Endothelial cell of umbilical vein (primary cell): Measurements from ENCODE around the gene KRT83. TPM values are rescaled to one million over a fixed set of nuclear protein-coding genes. Genes with fewer than 3 reads are reported as not detected.
"Not testable (repeated sequence)": the region's sequence is repeated elsewhere in the genome, so short reads cannot be mapped to it uniquely, and the experiment has no call there.

ENCODE experiments used
- BruUV-seq: library from RNA; stranded (reverse); fragments of 400-500 nt; replicated peaks from 2 replicates; lab custom pipeline; 2021; lab: Mats Ljungman, UMichigan
- CTCF ChIA-PET: fragments of 300-600, 350-600 bp; sonication (Branson Sonifier 250); formaldehyde crosslinking; loops from one replicate; lab custom pipeline; 2021; ENCODE audit warnings: antibody characterized with exemption, inconsistent platforms; lab: Charles Lee
- POLR2A ChIA-PET: fragments of 300-600, 350-600 bp; sonication (Branson Sonifier 250); formaldehyde crosslinking; loops from one replicate; lab custom pipeline; 2021; ENCODE audit warnings: antibody characterized with exemption, inconsistent platforms; lab: Charles Lee
- DNase-seq: peaks from one replicate; pipeline ENCODE4 v3.0.0-alpha.2; 2011; ENCODE audit warnings: low read depth, low spot score
- FAIRE-seq: peaks from 2 replicates; lab custom pipeline; 2011; peaks lifted over from hg19 to GRCh38; lab: Jason Lieb, UNC
- H2AFZ ChIP-seq: 2 replicates; pipeline ENCODE4 v1.6.0; 2012; ENCODE audit warnings: low read depth, low read length, control low read depth, inconsistent platforms
- H3K27ac ChIP-seq: 2 replicates; pipeline ENCODE4 v1.5.1; 2011; ENCODE audit warnings: low read depth, mild to moderate bottlenecking, control low read depth, low read length, moderate library complexity; ENCODE audit not compliant: insufficient read depth
- H3K27me3 ChIP-seq, 2 experiments: 2 replicates each; pipeline versions ENCODE4 v1.6.0 to v1.6.1; 2011; ENCODE audit warnings: low read length in 2 of 2, mixed read lengths in 1 of 2; ENCODE audit not compliant: control insufficient read depth in 2 of 2, insufficient read depth in 2 of 2
- H3K36me3 ChIP-seq, 2 experiments: 2 replicates in 1 of 2; 3 replicates in 1 of 2; pipeline ENCODE4 v1.5.1; 2011; ENCODE audit warnings: low read length in 2 of 2, mild to moderate bottlenecking in 1 of 2, moderate library complexity in 1 of 2; ENCODE audit not compliant: control insufficient read depth in 2 of 2, insufficient read depth in 2 of 2; ENCODE audit errors: extremely low read depth in 1 of 2
- H3K4me1 ChIP-seq: 3 replicates; pipeline ENCODE4 v1.5.1; 2011; ENCODE audit warnings: mild to moderate bottlenecking, low read length; ENCODE audit not compliant: control insufficient read depth, insufficient read depth; ENCODE audit errors: extremely low read depth
- H3K4me2 ChIP-seq: 2 replicates; pipeline ENCODE4 v1.6.1; 2011; ENCODE audit warnings: low read length, control low read depth, mixed read lengths; ENCODE audit not compliant: insufficient read depth
- H3K4me3 ChIP-seq, 3 experiments: fragments of 200-600 bp in 1 of 3; sonication (generic), shearing (Covaris generic) in 1 of 3; replicated peaks in 1 of 3; 2 replicates each; pipeline ENCODE4 v1.5.1; 2011 to 2016; ENCODE audit warnings: control low read depth in 3 of 3, low read length in 3 of 3, mild to moderate bottlenecking in 2 of 3, inconsistent platforms in 1 of 3, low read depth in 1 of 3, moderate library complexity in 1 of 3; ENCODE audit not compliant: insufficient read depth in 1 of 3
- H3K79me2 ChIP-seq: 2 replicates; pipeline ENCODE4 v1.6.0; 2012; ENCODE audit warnings: low read length, inconsistent platforms; ENCODE audit not compliant: control insufficient read depth, insufficient read depth
- H3K9ac ChIP-seq: replicated peaks from 2 replicates; pipeline ENCODE3; 2011; ENCODE audit warnings: low read length, control low read depth; ENCODE audit not compliant: insufficient read depth; ENCODE audit errors: extremely low read depth
- H3K9me1 ChIP-seq: replicated peaks from 3 replicates; pipeline ENCODE4 v1.6.0; 2011; ENCODE audit warnings: mild to moderate bottlenecking, low read length; ENCODE audit not compliant: control insufficient read depth, insufficient read depth; ENCODE audit errors: extremely low read depth
- H3K9me3 ChIP-seq: replicated peaks from 2 replicates; pipeline ENCODE4 v1.5.1; 2012; ENCODE audit warnings: low read length, inconsistent platforms; ENCODE audit not compliant: control insufficient read depth, insufficient read depth
- H4K20me1 ChIP-seq: replicated peaks from 2 replicates; pipeline ENCODE3; 2011; ENCODE audit warnings: mild to moderate bottlenecking, low read length; ENCODE audit not compliant: control insufficient read depth, insufficient read depth; ENCODE audit errors: extremely low read depth
- dilution Hi-C: fragments of 300-500 bp; cut with MboI; formaldehyde crosslinking; loops from one replicate; pipeline ENCODE4 v1.15.0; 2019; ENCODE audit warnings: low sequenced_read_pairs; ENCODE audit not compliant: extremely low pct_ligation_motif_present
- intact Hi-C: fragments of 100-400 bp; cut with micrococcal nuclease; formaldehyde crosslinking; loops from one replicate; pipeline ENCODE4 v1.10.0; 2022
- polyA plus RNA-seq, 4 experiments: library from polyadenylated mRNA; depleted of rRNA in 3 of 4; stranded (reverse) in 3 of 4; unstranded in 1 of 4; fragments of >200 nt; gene quantifications; 2 replicates each; pipeline versions ENCODE4 v1.2.1 to v1.2.3, GENCODE V29; 2011 to 2012; ENCODE audit warnings: missing spikeins in 1 of 4
- total RNA-seq: library from RNA; stranded (reverse); gene quantifications from 2 replicates; pipeline ENCODE4 v1.2.3, GENCODE V29; 2021

Gene KRT83
- total and polyA plus RNA-seq, 2 donors (not counting 3 experiments of a cell fraction or from before 2014, with no cell fraction given): not detected

DNA sequence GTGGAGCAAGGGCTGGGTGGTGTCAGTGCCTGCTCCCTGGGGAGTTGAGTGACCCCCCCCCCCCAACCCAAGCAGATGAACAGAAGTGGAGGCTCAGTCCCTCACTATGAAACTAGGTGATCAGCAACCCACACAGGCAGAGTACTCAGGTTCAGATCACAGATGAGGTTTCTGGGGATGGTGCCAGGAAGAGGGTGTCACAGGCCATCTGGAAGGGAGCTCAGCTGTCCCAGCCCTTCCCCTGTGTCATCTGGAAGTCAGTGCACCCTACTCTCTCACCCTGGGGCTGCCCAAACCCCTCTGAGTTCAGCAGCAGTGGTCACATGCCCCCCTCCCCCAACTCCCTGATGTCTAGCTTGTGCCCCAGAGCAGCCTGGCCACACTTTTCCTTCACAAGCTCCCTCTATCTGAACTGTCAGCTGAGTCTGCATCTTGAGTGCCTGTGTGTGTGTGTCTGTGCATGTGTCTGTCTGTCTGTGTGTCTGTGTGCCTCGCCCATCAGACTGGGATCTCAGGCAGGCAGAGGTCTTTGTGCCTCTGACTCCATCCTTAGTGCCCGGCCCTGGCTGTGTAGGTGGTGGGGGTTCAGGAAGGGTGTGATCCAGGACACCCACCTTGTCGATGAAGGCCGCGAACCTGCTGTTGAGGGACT lies 30.6 kb downstream of the KRT83 start:
- dilution Hi-C loops, H3K4me3 ChIP-seq, H3K4me1 ChIP-seq, BruUV-seq, CTCF ChIA-PET, H3K36me3 ChIP-seq, H3K79me2 ChIP-seq, POLR2A ChIA-PET, H3K27ac ChIP-seq, H3K9me3 ChIP-seq, H2AFZ ChIP-seq, H3K9ac ChIP-seq, H3K4me2 ChIP-seq, H4K20me1 ChIP-seq, FAIRE-seq, H3K9me1 ChIP-seq, DNase-seq: not testable (repeated sequence)
- intact Hi-C loops: loop anchor here (5.0 kb wide), 1 partner anchor 532 kb away; no protein-coding TSS in a partner anchor
- H3K27me3 ChIP-seq: peaks cover 20 to 31% of the 10 kb centered on the region in 2 experiments

DNA sequence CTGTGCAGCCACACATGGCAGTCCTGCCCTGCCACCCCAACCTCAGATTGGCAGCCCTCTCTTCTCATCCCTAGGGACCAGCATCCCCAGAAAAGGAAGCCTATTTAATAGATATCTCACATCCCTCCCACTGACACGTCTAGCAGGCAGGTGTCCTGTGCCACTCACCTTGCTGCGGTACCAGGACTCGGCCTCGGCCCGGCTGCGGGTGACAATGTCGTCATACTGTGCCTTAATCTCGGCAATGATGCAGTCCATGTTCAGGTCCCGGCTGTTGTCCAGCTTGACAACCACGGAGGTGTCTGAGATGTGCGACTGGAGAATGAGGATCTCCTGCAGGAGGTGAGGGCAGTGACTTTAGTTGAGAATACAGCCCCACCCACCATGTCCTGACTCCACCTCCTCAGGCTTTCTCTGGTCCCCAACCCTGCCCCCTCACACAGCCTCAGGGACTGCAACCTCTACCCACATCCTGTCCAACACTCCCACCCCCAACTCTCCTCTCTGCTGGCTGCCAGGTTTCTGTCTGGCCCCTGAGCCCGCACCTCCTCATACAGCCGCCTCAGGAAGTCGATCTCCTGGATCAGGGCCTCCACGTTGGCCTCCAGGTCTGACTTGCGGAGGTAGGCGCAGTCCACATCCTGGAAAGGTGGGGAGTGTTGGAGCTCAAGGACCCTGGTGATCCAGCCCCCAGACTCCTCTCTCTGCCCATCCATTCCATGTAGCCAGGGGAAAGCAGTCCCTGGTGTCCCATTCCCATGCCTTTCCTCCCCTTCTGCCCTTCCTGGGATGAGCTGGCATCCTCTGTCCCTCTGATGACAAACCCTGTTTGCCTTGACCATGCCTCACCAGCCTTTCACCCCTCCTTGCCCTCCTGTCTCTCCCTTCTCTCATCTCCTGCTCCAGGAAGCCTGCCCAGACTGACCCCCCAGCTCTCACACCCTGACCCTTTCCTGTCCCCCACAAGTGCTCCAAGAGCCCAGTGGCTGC lies 33.1 kb downstream of the KRT83 start:
- H3K79me2 ChIP-seq, POLR2A ChIA-PET, H2AFZ ChIP-seq, H3K9me1 ChIP-seq, H3K9ac ChIP-seq, H3K36me3 ChIP-seq, BruUV-seq, dilution Hi-C loops, H4K20me1 ChIP-seq, H3K4me1 ChIP-seq, DNase-seq, intact Hi-C loops, H3K4me2 ChIP-seq, H3K27ac ChIP-seq, H3K9me3 ChIP-seq, H3K4me3 ChIP-seq: not testable (repeated sequence)
- CTCF ChIA-PET: interaction anchor here (1.1 kb wide), 1 partner anchor 9 kb away, joined by 5 read pairs; no protein-coding TSS in a partner anchor
- peaks cover 11 to 15% of the 10 kb centered on the region in 2 experiments for H3K27me3 ChIP-seq
- FAIRE-seq: peak; percentile 21

DNA sequence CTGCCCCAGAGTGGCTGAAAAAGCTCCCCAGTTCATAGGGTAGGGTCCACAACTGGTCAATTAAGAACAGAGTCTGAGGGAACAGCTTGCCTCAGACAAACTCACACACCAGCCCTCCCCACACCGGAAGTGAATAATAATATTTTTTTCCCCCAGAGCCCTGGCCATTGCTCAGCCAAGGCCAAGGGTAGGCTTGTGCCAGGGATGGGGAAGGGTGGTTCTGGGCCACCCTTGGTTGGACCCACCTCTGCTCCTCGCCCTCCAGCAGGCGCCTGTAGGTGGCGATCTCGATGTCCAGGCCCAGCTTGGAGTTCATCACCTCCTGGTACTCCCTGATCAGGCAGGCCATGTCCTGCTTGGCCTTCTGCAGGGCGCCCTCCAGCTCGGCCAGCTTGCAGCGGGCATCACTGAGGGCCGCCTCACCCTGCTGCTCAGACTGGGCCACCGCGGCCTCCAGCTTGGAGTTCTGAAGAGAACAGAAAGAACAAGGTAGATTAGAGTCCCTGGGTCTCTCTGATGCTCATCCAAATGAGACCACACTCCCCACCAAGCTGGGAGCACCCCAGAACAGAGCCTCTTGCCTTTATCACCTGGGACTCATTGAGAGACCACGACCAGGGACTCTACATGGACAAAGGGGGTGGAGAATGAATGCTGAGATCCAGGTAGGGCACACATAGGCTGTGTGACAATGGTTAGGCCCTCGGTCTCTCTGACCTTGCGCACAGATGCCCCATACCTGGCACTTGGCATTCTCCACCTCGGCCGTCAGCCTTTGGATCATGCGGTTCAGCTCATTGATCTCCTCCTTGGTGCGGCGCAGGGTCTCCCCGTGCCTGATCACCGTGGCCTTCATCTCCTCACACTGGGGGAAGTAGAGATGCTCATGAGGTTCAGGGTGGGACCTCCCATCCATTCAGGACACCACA lies 34.1 kb downstream of the KRT83 start:
- H3K4me2 ChIP-seq, H3K4me3 ChIP-seq, H3K4me1 ChIP-seq, H4K20me1 ChIP-seq, H3K79me2 ChIP-seq, H3K9me1 ChIP-seq, H3K27ac ChIP-seq, BruUV-seq, H3K9me3 ChIP-seq, FAIRE-seq, H3K36me3 ChIP-seq, intact Hi-C loops, dilution Hi-C loops, H2AFZ ChIP-seq, H3K9ac ChIP-seq, DNase-seq, H3K27me3 ChIP-seq: not testable (repeated sequence)
- ChIA-PET POLR2A (interaction anchor here (0.7 kb wide), 1 partner anchor 21 kb away, joined by 3 read pairs; no protein-coding TSS in a partner anchor), CTCF (interaction anchor here (1.1 to 2.0 kb wide), 2 partner anchors 8 to 10 kb away, joined by 5 read pairs; no protein-coding TSS in a partner anchor)
